ENCODE data around the gene KIF26A. TPM values are rescaled to one million over a fixed set of nuclear protein-coding genes. Genes with fewer than 3 reads are reported as not detected.

The KIF26A gene
- total and polyA plus RNA-seq, 2 experiments from 2014 or later: 5.6 to 103 TPM

- H3K4me1 Mint-ChIP-seq: no peaks in the 10 kb centered on the region
- DNase-seq (ENCODE audit: low spot score): no peak
- no peak for ATAC-seq
Observed at GRCh38 chr14:104158827-104159798, 20.7 kb downstream of the KIF26A start.

More at GRCh38 chr14:104158827-104159798, 20.7 kb downstream of the KIF26A start:
- no peak overlapping the region for H3K27ac ChIP-seq (ENCODE audit: low read depth)
- no peak overlapping the region for H3K4me3 ChIP-seq
- Mint-ChIP-seq H3K27me3 (ENCODE audit: insufficient read depth, low read depth, poor library complexity) (no peaks in the 10 kb centered on the region), H3K4me3 (no peak overlapping the region), H3K36me3 (ENCODE audit: low read depth) (no peaks in the 10 kb centered on the region), H3K27ac (no peak overlapping the region), H3K9me3 (no peaks in the 10 kb centered on the region)
- no peaks in the 10 kb centered on the region for H3K4me1 ChIP-seq (ENCODE audit: insufficient read depth)
- no peaks in the 10 kb centered on the region for H3K36me3 ChIP-seq (ENCODE audit: insufficient read depth)
- H3K9me2 ChIP-seq (ENCODE audit: insufficient read depth): no peaks in the 10 kb centered on the region
- no peaks in the 10 kb centered on the region for H3F3A ChIP-seq (replicated peaks; ENCODE audit: low read depth)
- peaks cover 19% of the 10 kb centered on the region; the same call in 1 of the 2 replicates for H3K79me2 ChIP-seq (replicated peaks; ENCODE audit: insufficient read depth)
- no peak overlapping the region for H3K4me2 ChIP-seq
- H4K20me1 ChIP-seq (replicated peaks; ENCODE audit: insufficient read depth): no peaks in the 10 kb centered on the region; the same call in 1 of the 2 replicates
- no peaks in the 10 kb centered on the region for H3K27me3 ChIP-seq (ENCODE audit: insufficient read depth)
- TF ChIP-seq ETS1 (IDR thresholded peaks at IDR 0.05) (no peak), CREB1 (CRISPR knock-in tag; IDR thresholded peaks at IDR 0.05; ENCODE audit: low read depth) (no peak), ZNF331 (CRISPR knock-in tag; IDR thresholded peaks at IDR 0.05; ENCODE audit: low read depth) (no peak), CTCF (conservative IDR thresholded peaks at IDR 0.05; ENCODE audit: low read depth in 2 of 2) (no peak), REST (IDR thresholded peaks at IDR 0.05; ENCODE audit: unreplicated experiment) (no peak), NANOG (IDR thresholded peaks at IDR 0.05; ENCODE audit: borderline replicate concordance) (no peak), POLR2AphosphoS5 (IDR thresholded peaks at IDR 0.05; ENCODE audit: low read depth) (no peak), STAT1 (IDR thresholded peaks at IDR 0.05; ENCODE audit: unreplicated experiment) (no peak), EZH2phosphoT487 (IDR thresholded peaks at IDR 0.05; ENCODE audit: unreplicated experiment) (no peak), ZNF114 (CRISPR knock-in tag; IDR thresholded peaks at IDR 0.05) (no peak), JUNB (IDR thresholded peaks at IDR 0.05; ENCODE audit: unreplicated experiment) (no peak), EZH2 (IDR thresholded peaks at IDR 0.05; ENCODE audit: low read depth, unreplicated experiment) (no peak)
- TF ChIP-seq, protein P1, sequence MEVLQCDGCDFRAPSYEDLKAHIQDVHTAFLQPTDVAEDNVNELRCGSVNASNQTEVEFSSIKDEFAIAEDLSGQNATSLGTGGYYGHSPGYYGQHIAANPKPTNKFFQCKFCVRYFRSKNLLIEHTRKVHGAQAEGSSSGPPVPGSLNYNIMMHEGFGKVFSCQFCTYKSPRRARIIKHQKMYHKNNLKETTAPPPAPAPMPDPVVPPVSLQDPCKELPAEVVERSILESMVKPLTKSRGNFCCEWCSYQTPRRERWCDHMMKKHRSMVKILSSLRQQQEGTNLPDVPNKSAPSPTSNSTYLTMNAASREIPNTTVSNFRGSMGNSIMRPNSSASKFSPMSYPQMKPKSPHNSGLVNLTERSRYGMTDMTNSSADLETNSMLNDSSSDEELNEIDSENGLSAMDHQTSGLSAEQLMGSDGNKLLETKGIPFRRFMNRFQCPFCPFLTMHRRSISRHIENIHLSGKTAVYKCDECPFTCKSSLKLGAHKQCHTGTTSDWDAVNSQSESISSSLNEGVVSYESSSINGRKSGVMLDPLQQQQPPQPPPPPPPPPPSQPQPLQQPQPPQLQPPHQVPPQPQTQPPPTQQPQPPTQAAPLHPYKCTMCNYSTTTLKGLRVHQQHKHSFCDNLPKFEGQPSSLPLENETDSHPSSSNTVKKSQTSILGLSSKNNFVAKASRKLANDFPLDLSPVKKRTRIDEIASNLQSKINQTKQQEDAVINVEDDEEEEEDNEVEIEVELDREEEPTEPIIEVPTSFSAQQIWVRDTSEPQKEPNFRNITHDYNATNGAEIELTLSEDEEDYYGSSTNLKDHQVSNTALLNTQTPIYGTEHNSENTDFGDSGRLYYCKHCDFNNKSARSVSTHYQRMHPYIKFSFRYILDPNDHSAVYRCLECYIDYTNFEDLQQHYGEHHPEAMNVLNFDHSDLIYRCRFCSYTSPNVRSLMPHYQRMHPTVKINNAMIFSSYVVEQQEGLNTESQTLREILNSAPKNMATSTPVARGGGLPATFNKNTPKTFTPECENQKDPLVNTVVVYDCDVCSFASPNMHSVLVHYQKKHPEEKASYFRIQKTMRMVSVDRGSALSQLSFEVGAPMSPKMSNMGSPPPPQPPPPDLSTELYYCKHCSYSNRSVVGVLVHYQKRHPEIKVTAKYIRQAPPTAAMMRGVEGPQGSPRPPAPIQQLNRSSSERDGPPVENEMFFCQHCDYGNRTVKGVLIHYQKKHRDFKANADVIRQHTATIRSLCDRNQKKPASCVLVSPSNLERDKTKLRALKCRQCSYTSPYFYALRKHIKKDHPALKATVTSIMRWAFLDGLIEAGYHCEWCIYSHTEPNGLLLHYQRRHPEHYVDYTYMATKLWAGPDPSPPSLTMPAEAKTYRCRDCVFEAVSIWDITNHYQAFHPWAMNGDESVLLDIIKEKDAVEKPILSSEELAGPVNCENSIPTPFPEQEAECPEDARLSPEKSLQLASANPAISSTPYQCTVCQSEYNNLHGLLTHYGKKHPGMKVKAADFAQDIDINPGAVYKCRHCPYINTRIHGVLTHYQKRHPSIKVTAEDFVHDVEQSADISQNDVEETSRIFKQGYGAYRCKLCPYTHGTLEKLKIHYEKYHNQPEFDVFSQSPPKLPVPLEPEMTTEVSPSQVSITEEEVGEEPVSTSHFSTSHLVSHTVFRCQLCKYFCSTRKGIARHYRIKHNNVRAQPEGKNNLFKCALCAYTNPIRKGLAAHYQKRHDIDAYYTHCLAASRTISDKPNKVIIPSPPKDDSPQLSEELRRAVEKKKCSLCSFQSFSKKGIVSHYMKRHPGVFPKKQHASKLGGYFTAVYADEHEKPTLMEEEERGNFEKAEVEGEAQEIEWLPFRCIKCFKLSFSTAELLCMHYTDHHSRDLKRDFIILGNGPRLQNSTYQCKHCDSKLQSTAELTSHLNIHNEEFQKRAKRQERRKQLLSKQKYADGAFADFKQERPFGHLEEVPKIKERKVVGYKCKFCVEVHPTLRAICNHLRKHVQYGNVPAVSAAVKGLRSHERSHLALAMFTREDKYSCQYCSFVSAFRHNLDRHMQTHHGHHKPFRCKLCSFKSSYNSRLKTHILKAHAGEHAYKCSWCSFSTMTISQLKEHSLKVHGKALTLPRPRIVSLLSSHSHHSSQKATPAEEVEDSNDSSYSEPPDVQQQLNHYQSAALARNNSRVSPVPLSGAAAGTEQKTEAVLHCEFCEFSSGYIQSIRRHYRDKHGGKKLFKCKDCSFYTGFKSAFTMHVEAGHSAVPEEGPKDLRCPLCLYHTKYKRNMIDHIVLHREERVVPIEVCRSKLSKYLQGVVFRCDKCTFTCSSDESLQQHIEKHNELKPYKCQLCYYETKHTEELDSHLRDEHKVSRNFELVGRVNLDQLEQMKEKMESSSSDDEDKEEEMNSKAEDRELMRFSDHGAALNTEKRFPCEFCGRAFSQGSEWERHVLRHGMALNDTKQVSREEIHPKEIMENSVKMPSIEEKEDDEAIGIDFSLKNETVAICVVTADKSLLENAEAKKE (CRISPR knock-in tag; IDR thresholded peaks at IDR 0.05): no peak
- H2AFZ ChIP-seq: no peak overlapping the region
